HUDEP-2 (cell line): ENCODE results near the gene AXDND1.
A peak's percentile ranks its signal among the peaks of the same experiment; 100 is the strongest.

Source experiments
- DNase-seq, 76 experiments: peaks; one replicate each; lab custom pipeline; 2025; ENCODE audit not compliant: unreplicated experiment in 76 of 76; lab: John Stamatoyannopoulos, UW

Gene AXDND1

GRCh38 chr1:179554427-179554826 is 188.7 kb downstream of the AXDND1 start:
- DNase-seq = no peak

GRCh38 chr1:179558078-179558477 is 192.3 kb downstream of the AXDND1 start:
- DNase-seq = no peak

- no peak for DNase-seq
These were observed 209.9 kb downstream of the AXDND1 start, which contains the start of gene NPHS2 for GRCh38 chr1:179575497-179576314. TSS of gene NPHS2 (minus strand) at chr1:179575948. CDS start at chr1:179575864, 84 bp downstream.

GRCh38 chr1:179576509-179576908 is 210.7 kb downstream of the AXDND1 start:
- no peak for DNase-seq

- no peak for DNase-seq
These were observed 218.1 kb downstream of the AXDND1 start for GRCh38 chr1:179583771-179584320.

- peak in 11 of 76 experiments; percentile 2 to 24 (median 7) for DNase-seq
These were observed 220.5 kb downstream of the AXDND1 start for GRCh38 chr1:179586107-179586823.

- no peak for DNase-seq
These were observed 221.6 kb downstream of the AXDND1 start for GRCh38 chr1:179587336-179587735.

GRCh38 chr1:179588425-179589024 is 222.8 kb downstream of the AXDND1 start:
- DNase-seq = no peak

- no peak for DNase-seq
These were observed 223.7 kb downstream of the AXDND1 start for GRCh38 chr1:179589509-179589908.

GRCh38 chr1:179590671-179591070 is 224.9 kb downstream of the AXDND1 start:
- DNase-seq = no peak

- no peak for DNase-seq
These were observed 225.5 kb downstream of the AXDND1 start for GRCh38 chr1:179591253-179591591.

GRCh38 chr1:179591592-179592580 is 226.1 kb downstream of the AXDND1 start, which contains the start of gene TDRD5:
TSS of gene TDRD5 (plus strand) at chr1:179591832. CDS start at chr1:179592616, 784 bp downstream.
- no peak for DNase-seq

GRCh38 chr1:179598631-179599030 is 232.9 kb downstream of the AXDND1 start:
- DNase-seq = no peak

GRCh38 chr1:179599623-179600249 is 234.0 kb downstream of the AXDND1 start:
- DNase-seq = peak in 14 of 76 experiments; percentile 1 to 39 (median 9)

GRCh38 chr1:179601093-179601492 is 235.3 kb downstream of the AXDND1 start:
- DNase-seq = no peak
